NCI-H2171 treated with DMSO at 0.1 percent for 48 hours (cell line): ENCODE measurements around the gene C19orf47.

ENCODE experiments used
- DNase-seq: peaks from one replicate; lab custom pipeline; 2025; lab: John Stamatoyannopoulos, UW

The C19orf47 gene

GRCh38 chr19:40281381-40282208, 66.6 kb downstream of the C19orf47 start:
- DNase-seq, result no peak

GRCh38 chr19:40280608-40281221, 67.5 kb downstream of the C19orf47 start:
- no peak for DNase-seq

- DNase-seq, result no peak
Observed at GRCh38 chr19:40279761-40280607, 68.2 kb downstream of the C19orf47 start.

- DNase-seq, result no peak
Observed at GRCh38 chr19:40279120-40279551, 69.1 kb downstream of the C19orf47 start.

DNA sequence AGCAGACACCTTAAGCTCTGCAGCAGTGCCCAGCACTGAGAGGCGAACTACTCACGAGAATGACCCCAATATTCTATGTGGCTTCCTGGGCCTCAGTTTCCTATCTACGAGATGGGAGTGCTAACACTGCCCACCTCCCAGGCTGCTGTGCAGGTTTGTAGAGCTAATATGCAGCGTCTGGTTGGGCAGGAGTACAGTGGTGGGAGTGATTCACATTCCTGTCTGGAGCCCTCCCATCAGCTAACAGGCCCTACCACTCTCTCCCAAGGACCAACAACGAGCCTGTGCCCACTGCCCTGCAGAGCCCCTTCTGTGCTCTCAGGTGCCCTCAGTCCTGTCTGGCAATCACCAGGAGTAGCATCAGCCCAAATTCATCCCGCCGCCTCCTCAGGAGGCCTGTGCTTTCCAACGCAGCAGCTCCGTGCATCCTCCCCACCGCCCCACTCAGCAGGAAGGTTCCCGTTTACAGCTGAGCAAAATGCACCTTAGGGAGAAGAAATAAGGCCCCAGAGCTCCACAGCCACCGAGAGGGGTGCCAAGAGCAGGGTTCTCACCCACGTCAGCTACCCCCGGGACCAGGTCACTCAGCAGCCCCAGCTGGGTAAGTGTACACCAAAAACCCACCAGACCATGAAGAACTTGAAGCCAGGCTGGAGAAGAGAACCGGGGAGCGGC, 69.7 kb downstream of the C19orf47 start:
- DNase-seq, result no peak

DNA sequence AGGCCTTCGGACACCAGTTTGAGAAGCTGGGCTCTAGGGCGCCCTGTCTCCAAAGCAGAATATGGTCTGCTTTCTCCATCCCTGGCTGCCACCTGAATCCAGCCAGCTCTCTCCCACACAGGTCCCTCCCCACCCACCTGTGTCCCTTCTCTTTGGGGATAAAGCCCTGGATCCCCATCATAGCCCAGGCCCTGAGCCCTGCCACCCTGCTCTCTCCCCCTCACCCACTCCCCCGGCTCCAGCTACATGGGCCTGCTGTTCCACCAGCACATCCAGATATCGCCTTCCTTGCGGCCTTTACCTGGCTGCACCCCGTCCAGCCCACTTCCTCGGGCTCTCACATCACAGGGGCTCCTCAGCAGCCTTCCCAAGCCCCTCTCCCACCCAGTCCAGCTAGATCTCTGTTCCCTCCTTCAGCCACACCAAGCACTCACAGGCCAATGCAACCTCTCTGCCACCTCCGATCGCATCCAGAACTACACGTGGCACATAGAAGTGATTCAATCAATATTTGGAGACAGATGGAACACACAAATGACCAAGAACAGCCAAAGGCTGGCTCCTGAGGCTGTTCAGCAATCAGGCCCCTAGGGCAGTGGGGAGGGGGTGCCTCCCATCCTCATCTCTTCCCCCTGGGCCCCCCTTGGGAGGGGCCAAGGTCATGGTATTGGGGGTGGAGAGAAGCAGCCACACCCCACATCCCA, 70.7 kb downstream of the C19orf47 start:
- no peak for DNase-seq

- DNase-seq, result peak; percentile 45
Observed at GRCh38 chr19:40274585-40275544, 73.3 kb downstream of the C19orf47 start.

DNA sequence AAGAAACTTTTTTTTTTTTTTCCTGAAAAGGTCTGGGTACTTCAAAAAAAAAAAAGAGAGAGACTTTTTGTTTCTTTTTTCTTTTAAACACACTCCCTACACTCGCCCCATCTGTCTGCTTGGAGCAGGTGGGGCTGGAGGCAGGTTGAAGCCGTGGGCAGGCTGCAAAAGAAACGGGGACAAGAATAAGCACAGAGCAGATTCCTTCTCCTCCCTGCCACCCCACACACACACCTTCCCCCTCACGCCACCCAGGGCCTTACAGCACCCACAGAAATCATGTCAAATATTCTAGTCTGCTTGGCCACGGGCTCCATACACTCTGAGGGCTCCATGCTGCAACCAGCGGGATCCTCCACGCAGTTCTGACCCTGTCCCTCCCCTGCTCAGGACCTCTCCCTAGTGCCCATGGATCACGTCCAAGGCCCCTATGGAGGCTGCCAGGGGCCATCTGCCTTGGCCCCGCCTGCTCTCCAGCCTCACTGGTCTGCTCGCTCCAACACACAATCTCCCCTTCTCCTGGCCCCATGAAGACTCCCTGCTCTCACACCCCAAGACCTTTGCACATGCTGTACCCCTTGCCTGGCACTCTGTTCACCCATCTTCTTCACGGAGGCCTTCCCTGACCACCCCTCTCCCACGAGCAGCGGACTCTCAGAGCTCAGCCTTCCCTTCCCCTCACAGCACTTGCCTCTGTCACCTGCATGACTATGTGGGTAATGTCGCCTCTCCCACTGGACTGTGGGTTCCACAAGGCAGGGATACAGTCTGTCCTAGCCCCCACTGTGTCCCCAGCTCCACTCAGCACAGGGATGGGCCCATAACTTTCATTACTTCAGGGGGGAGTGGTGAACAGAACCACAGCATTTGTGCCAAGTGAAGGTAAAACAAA, 74.5 kb downstream of the C19orf47 start:
- DNase-seq, result peak; percentile 75

GRCh38 chr19:40272261-40272660, 75.9 kb downstream of the C19orf47 start:
- no peak for DNase-seq

DNA sequence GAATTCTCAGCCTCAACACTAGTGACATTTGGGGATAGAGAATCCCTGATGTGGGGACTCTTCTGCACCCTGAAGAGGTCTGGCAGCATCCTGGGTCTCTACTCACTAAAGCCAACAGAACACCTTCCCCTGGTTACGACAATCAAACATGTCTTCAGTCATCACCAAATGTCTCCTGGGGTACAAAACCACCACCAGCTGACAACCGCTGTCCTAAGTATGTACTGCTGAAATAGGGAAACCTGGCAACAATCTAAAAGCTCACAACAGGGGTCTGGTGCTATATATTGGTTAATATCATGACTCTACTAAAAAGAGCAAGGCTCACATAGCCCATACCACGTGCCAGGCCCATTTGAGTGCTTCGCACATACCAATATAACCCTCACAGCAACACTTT, 76.5 kb downstream of the C19orf47 start:
- DNase-seq, result no peak

DNA sequence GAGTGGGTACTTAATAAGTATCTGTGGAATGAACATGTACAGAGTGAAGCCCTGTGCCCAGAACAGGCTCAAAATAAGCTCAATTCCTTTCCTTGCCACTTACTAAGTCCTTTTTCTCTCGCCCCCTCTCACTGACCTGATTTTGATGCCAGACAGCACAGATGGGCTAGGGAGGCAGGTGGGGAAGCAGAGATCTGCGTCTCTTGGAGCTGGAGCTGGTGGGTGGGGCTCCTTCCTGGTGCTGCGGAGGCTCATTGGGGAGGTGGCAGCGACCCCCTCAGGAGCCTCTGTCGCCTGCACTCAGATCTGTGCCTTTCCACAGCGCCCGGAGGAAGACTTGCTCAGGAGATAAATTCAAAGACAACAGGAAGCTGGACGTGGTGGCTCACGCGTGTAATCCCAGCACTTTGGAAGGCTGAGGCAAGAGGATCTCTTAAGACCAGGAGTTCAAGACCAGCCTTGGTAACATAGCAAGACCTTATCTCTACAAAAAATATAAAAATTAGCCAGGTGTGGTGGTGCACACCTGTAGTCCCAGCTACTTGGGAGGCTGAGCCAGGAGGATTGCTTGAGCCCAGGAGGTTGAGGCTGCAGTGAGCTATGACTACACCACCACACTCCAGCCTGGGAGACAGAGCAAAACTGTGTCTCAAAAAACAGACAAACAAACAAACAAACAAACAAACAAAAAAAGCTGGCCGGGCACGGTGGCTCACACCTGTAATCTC, 77.7 kb downstream of the C19orf47 start:
- DNase-seq, result peak; percentile 91
